HG03439 (cell line): ENCODE data around the gene POLDIP3.
A peak's percentile ranks its signal among the peaks of the same experiment; 100 is the strongest.
"Not testable (repeated sequence)": the region's sequence is repeated elsewhere in the genome, so short reads cannot be mapped to it uniquely, and the experiment has no call there.

Source experiments
- ATAC-seq: cut with Tn5 transposase; IDR thresholded peaks from one replicate; pipeline ENCODE4 v1.9.1; 2021; ENCODE audit warnings: mild to moderate bottlenecking, moderate library complexity; ENCODE audit not compliant: unreplicated experiment

The POLDIP3 gene

DNA sequence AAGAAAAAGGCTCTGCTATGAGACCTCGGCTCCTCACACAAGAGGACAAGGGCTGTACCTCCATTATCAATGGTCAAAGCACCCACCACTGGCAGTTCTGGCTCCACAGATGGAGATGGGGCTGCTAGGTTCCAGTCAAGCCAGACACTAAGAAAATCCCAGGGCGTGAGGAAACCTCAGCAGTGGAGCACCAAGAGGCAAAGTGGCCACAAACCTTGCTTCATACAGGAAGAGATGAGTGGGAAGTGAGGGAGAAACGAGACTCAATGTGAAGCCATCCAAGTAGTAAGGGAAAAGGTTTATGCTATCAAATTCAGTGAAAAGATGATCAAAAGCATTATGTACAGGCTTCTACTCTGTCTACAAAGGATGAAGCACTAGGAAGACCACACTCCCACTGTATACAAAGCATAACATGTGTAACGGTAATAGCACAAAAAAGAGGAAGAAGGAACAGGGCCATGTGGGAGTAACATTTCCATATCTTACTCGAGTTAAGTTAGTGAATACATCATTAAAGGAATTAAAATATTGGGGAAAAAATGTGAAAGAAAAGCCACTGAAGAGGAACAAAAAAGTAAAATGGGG lies 27.0 kb downstream of the POLDIP3 start:
- ATAC-seq = no peak

- ATAC-seq = no peak
These were observed 28.3 kb downstream of the POLDIP3 start for GRCh38 chr22:42586381-42586780.

GRCh38 chr22:42585096-42585495 lies 29.6 kb downstream of the POLDIP3 start:
- no peak for ATAC-seq

GRCh38 chr22:42584364-42584940 lies 30.2 kb downstream of the POLDIP3 start:
- no peak for ATAC-seq

GRCh38 chr22:42582987-42583386 lies 31.7 kb downstream of the POLDIP3 start:
- ATAC-seq = no peak

GRCh38 chr22:42581762-42582716 lies 32.6 kb downstream of the POLDIP3 start:
- ATAC-seq = peak; percentile 52

DNA sequence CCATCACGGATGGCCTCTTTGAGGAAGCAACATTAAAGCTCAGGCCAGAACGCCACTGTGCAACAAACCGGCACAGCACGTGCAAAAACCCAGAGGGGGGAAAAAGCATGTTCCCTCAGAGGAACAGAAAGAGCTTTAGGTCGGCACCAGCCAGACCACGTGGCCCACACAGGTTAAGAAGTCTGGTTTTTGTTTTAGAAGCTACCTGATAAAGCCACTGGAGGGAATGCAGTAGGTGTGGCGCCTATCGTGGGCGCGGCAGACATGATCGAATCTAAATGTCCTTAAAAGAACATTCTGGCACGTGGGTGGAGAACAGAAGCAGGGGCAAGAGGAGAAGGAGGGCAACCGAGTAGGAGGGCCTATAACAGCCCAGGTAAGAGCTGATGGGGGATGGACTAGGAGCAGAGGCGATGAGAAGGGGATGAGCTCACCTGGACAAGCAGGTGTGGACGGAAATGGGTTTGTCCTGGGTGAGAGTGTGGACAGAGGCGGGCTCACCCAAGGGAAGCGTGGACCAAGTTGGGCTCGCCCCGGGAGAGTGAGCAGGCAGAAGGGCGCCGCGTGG lies 33.4 kb downstream of the POLDIP3 start:
- ATAC-seq = peak; percentile 27

- ATAC-seq = not testable (repeated sequence)
These were observed 34.6 kb downstream of the POLDIP3 start for GRCh38 chr22:42580040-42580439.

GRCh38 chr22:42577623-42578240 lies 37.0 kb downstream of the POLDIP3 start:
- no peak for ATAC-seq

GRCh38 chr22:42577141-42577540 lies 37.5 kb downstream of the POLDIP3 start:
- not testable (repeated sequence) for ATAC-seq

- not testable (repeated sequence) for ATAC-seq
These were observed 38.6 kb downstream of the POLDIP3 start for GRCh38 chr22:42575996-42576574.

DNA sequence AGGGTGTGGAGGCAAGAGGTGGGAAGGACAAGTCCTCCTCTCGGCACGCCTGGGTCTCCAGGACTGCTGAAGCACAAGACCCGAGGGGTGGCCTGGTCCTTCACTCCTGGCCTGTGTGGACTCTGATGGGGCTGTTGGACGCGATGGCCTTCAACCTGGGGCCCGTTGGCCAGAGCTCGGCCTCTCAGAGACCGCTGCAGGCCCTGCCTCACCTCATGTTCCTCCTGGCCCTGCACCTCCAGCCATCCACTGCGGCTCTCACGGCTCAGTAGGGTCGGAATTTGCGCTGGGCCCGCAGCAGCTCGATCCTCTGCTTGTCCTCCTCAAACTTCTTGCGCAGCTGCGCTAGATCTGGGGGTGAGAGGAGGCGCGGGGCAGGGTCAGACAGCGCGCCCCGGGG lies 40.2 kb downstream of the POLDIP3 start:
- ATAC-seq = not testable (repeated sequence)

GRCh38 chr22:42574046-42574445 lies 40.6 kb downstream of the POLDIP3 start:
- ATAC-seq = not testable (repeated sequence)

DNA sequence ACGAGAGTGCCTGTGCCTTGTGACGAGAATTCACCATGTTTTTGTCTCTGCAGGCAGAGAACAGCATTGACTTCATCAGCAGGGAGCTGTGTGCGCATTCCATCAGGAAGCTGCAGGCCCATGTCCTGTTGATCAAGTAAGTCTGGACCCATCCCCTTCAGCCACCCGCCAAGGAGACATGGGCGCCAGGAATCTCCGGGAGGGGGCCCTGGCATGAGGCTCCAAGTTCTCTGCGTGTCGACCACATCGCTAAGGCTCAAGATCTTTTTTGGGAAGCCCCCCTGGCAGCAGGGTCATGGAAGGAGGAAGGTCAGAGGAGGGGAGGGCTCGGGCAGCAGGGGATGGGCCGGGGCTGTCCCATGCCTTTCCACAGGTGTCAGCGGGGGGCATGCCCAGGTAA lies 43.6 kb downstream of the POLDIP3 start:
- ATAC-seq = not testable (repeated sequence)

DNA sequence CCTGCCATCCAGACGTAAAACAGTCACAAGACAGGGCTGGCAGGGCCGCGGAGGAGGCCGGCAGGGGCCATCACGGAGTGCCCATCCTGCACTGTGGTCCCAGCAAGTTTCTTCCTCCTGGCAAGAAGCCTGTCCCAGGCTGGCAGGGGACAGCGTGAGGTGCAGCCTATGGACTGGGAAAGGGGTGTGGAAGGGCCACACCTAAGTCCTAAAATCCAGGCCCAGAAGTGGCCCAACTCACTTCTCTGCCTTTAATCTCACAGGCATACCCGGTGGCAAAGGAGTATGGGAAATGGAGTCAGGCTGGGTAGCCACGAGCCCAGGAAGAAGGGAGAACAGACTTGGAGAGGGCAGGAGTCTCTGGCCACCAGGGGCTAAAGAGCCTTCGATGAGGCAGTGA lies 44.1 kb downstream of the POLDIP3 start:
- not testable (repeated sequence) for ATAC-seq

DNA sequence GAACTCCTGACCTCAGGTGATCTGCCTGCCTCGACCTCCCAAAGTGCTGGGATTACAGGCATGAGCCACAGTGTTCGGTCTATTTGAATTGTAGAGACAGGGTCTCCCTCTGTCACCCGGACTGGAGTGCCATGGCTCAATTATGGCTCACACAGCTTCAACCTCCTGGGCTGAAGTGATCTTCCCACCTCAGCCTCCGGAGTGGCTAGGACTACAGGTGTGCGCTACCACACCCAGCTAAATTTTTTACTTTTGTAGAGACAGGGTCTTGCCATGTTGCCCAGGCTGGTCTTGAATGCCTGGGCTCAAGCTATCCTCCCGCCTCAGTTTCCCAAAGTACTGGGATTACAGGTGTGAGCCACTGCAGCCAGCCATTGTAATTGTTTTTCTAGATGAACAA lies 46.7 kb downstream of the POLDIP3 start:
- ATAC-seq = not testable (repeated sequence)

- ATAC-seq = no peak
These were observed 48.7 kb downstream of the POLDIP3 start for GRCh38 chr22:42565956-42566355.

- no peak for ATAC-seq
These were observed 50.0 kb downstream of the POLDIP3 start for GRCh38 chr22:42564699-42565098.

- not testable (repeated sequence) for ATAC-seq
These were observed 50.7 kb downstream of the POLDIP3 start for GRCh38 chr22:42563943-42564342.

- no peak for ATAC-seq
These were observed 52.0 kb downstream of the POLDIP3 start for GRCh38 chr22:42562684-42563083.

- no peak for ATAC-seq
These were observed 52.4 kb downstream of the POLDIP3 start for GRCh38 chr22:42562279-42562678.
